Panc1 (cell line): ENCODE measurements around the gene FABP1. TPM values are rescaled to one million over a fixed set of nuclear protein-coding genes. Genes with fewer than 3 reads are reported as not detected.

Experiments
- ATAC-seq: fragments of 200-7000 bp; cut with Tn5 transposase; 2 replicates; pipeline ENCODE4 v1.9.1; 2020; ENCODE audit warnings: mild to moderate bottlenecking, moderate library complexity
- BruUV-seq: library from RNA; stranded (reverse); fragments of 400-500 nt; replicated peaks from 2 replicates; lab custom pipeline; 2021; lab: Mats Ljungman, UMichigan
- CTCF ChIA-PET: fragments of 300-600 bp; sonication (Branson Sonifier 250); formaldehyde crosslinking; loops from one replicate; lab custom pipeline; 2022; ENCODE audit warnings: antibody characterized with exemption; lab: Charles Lee
- POLR2A ChIA-PET: fragments of 300-600 bp; sonication (Branson Sonifier 250); formaldehyde crosslinking; loops from one replicate; lab custom pipeline; 2022; ENCODE audit warnings: antibody characterized with exemption; lab: Charles Lee
- DNase-seq: peaks from one replicate; pipeline ENCODE4 v3.0.0-alpha.2; 2010; ENCODE audit warnings: low read depth, low spot score
- H3K27ac ChIP-seq: 2 replicates; pipeline ENCODE4 v1.5.1; 2011; ENCODE audit warnings: mild to moderate bottlenecking, low read length, inconsistent platforms
- H3K27me3 ChIP-seq: fragments of 200-500 bp; sonication (Bioruptor generic); 2 replicates; pipeline ENCODE4 v1.6.0; 2014; ENCODE audit warnings: low read length, inconsistent platforms; ENCODE audit not compliant: control insufficient read depth, insufficient read depth
- H3K36me3 ChIP-seq: fragments of 200-500 bp; sonication (Bioruptor generic); 2 replicates; pipeline ENCODE4 v1.5.1; 2014; ENCODE audit warnings: inconsistent platforms, mild to moderate bottlenecking, low read length, moderate library complexity; ENCODE audit not compliant: control insufficient read depth, insufficient read depth
- H3K4me1 ChIP-seq: 2 replicates; pipeline ENCODE4 v1.5.1; 2011; ENCODE audit warnings: inconsistent platforms, mild to moderate bottlenecking, low read length, moderate library complexity; ENCODE audit not compliant: control insufficient read depth, insufficient read depth
- H3K4me3 ChIP-seq, 2 experiments: 2 replicates each; pipeline ENCODE4 v1.5.1; 2011 to 2012; ENCODE audit warnings: low read depth in 2 of 2, low read length in 2 of 2, mild to moderate bottlenecking in 2 of 2, inconsistent platforms in 1 of 2, moderate library complexity in 1 of 2
- H3K9me3 ChIP-seq: fragments of 200-500 bp; sonication (Bioruptor generic); 2 replicates; pipeline ENCODE4 v1.5.1; 2014; ENCODE audit warnings: low read depth, mild to moderate bottlenecking, inconsistent platforms, low read length, moderate library complexity; ENCODE audit not compliant: control insufficient read depth, insufficient read depth
- POLR2AphosphoS5 ChIP-seq: IDR thresholded peaks from 2 replicates; pipeline ENCODE4 v1.6.1; 2012; ENCODE audit warnings: mild to moderate bottlenecking, low read depth, low read length, moderate library complexity
- SIN3A ChIP-seq: IDR thresholded peaks from 2 replicates; pipeline ENCODE4 v1.6.1; 2012; ENCODE audit warnings: low read depth, mild to moderate bottlenecking, low read length, moderate library complexity, borderline replicate concordance; ENCODE audit not compliant: insufficient read depth
- TCF7L2 ChIP-seq: IDR thresholded peaks from 2 replicates; pipeline ENCODE4 v1.6.1; 2011; ENCODE audit warnings: mild to moderate bottlenecking, low read depth, low read length, inconsistent platforms
- in situ Hi-C: cut with HindIII; loops from 2 replicates; pipeline ENCODE4 v1.10.0; 2016; ENCODE audit warnings: low sequenced_read_pairs, low pct_unique_long_range_greater_than_20kb
- intact Hi-C: fragments of 100-400 bp; cut with micrococcal nuclease; formaldehyde crosslinking; loops from one replicate; pipeline ENCODE4 v1.10.0; 2022; ENCODE audit not compliant: unreplicated experiment
- total RNA-seq: library from RNA; stranded (reverse); gene quantifications from one replicate; pipeline ENCODE4 v1.2.1, GENCODE V29; 2021; ENCODE audit not compliant: unreplicated experiment
- TF ChIP-seq, protein P1 (sequence below): fragments of 450-650 bp; IDR thresholded peaks from 2 replicates; pipeline ENCODE4 v1.5.1; 2017; ENCODE audit warnings: mild to moderate bottlenecking
- TF ChIP-seq, protein P2 (sequence below), 2 experiments: IDR thresholded peaks; 2 replicates each; pipeline ENCODE4 v1.6.1; 2011 to 2012; ENCODE audit warnings: low read depth in 2 of 2, control low read depth in 1 of 2, low read length in 1 of 2, mild to moderate bottlenecking in 1 of 2, moderate library complexity in 1 of 2; ENCODE audit not compliant: insufficient read depth in 1 of 2

The FABP1 gene
- total RNA-seq, 1 experiment from 2014 or later, result 0.36 TPM

GRCh38 chr2:88122141-88122884, 5.5 kb downstream of the FABP1 start:
- Histone ChIP-seq H3K27me3 (peaks cover 7% of the 10 kb centered on the region), H3K4me3 (no peak overlapping the region), H3K9me3 (no peaks in the 10 kb centered on the region), H3K4me1 (no peaks in the 10 kb centered on the region), H3K36me3 (no peaks in the 10 kb centered on the region), H3K27ac (no peak overlapping the region)
- CTCF ChIA-PET, result no interaction called here
- ATAC-seq (no peak), DNase-seq (no peak)
- no TSS peak for BruUV-seq
- in situ Hi-C loops (no loop called here), intact Hi-C loops (no loop called here)
- no peak for TF ChIP-seq TCF7L2
- no peak for TF ChIP-seq POLR2AphosphoS5
- TF ChIP-seq SIN3A, result no peak
- TF ChIP-seq, protein P1, sequence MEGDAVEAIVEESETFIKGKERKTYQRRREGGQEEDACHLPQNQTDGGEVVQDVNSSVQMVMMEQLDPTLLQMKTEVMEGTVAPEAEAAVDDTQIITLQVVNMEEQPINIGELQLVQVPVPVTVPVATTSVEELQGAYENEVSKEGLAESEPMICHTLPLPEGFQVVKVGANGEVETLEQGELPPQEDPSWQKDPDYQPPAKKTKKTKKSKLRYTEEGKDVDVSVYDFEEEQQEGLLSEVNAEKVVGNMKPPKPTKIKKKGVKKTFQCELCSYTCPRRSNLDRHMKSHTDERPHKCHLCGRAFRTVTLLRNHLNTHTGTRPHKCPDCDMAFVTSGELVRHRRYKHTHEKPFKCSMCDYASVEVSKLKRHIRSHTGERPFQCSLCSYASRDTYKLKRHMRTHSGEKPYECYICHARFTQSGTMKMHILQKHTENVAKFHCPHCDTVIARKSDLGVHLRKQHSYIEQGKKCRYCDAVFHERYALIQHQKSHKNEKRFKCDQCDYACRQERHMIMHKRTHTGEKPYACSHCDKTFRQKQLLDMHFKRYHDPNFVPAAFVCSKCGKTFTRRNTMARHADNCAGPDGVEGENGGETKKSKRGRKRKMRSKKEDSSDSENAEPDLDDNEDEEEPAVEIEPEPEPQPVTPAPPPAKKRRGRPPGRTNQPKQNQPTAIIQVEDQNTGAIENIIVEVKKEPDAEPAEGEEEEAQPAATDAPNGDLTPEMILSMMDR, result no peak
- TF ChIP-seq, protein P2, sequence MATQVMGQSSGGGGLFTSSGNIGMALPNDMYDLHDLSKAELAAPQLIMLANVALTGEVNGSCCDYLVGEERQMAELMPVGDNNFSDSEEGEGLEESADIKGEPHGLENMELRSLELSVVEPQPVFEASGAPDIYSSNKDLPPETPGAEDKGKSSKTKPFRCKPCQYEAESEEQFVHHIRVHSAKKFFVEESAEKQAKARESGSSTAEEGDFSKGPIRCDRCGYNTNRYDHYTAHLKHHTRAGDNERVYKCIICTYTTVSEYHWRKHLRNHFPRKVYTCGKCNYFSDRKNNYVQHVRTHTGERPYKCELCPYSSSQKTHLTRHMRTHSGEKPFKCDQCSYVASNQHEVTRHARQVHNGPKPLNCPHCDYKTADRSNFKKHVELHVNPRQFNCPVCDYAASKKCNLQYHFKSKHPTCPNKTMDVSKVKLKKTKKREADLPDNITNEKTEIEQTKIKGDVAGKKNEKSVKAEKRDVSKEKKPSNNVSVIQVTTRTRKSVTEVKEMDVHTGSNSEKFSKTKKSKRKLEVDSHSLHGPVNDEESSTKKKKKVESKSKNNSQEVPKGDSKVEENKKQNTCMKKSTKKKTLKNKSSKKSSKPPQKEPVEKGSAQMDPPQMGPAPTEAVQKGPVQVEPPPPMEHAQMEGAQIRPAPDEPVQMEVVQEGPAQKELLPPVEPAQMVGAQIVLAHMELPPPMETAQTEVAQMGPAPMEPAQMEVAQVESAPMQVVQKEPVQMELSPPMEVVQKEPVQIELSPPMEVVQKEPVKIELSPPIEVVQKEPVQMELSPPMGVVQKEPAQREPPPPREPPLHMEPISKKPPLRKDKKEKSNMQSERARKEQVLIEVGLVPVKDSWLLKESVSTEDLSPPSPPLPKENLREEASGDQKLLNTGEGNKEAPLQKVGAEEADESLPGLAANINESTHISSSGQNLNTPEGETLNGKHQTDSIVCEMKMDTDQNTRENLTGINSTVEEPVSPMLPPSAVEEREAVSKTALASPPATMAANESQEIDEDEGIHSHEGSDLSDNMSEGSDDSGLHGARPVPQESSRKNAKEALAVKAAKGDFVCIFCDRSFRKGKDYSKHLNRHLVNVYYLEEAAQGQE (IDR thresholded peaks at IDR 0.05; ENCODE audit: insufficient read depth in 1 of 2, low read depth in 2 of 2, low read length in 1 of 2), result no peak
- POLR2A ChIA-PET, result no interaction called here

DNA sequence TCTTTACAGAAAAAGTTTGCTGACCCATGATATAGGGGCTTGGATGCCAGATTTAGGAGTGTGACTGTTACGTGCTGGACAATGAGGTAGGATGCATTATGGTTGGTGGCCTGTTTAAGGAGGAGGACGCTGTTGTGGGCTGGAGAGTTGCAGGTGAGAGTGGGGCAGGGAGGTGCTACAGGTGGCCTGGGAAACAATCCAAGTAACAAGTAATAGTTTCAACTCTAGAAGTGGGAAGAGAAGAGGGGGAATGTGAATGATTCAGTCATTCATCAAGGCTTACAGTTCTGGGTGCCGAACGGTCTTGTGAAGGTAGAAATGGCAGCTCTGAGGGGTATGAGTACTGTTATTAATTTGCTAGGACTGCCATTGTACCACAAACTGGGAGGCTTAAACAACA, 6.2 kb downstream of the FABP1 start:
- in situ Hi-C loops, result no loop called here
- no peaks in the 10 kb centered on the region for H3K9me3 ChIP-seq
- H3K27ac ChIP-seq, result no peak overlapping the region
- ATAC-seq, result no peak
- no TSS peak for BruUV-seq
- intact Hi-C loops, result no loop called here
- TF ChIP-seq TCF7L2 (no peak), POLR2AphosphoS5 (no peak), SIN3A (no peak)
- TF ChIP-seq, protein P2 (IDR thresholded peaks at IDR 0.05; ENCODE audit: insufficient read depth in 1 of 2, low read depth in 2 of 2, low read length in 1 of 2), result no peak
- TF ChIP-seq, protein P1, result no peak
- no peaks in the 10 kb centered on the region for H3K4me1 ChIP-seq
- no peak overlapping the region for H3K4me3 ChIP-seq
- CTCF ChIA-PET, result no interaction called here
- DNase-seq, result no peak
- peaks cover 7% of the 10 kb centered on the region for H3K27me3 ChIP-seq
- POLR2A ChIA-PET, result no interaction called here
- H3K36me3 ChIP-seq, result no peaks in the 10 kb centered on the region
